Muscle layer of colon (tissue), 2 donors: Measurements from ENCODE around the gene GNG13.
"Not testable (repeated sequence)": the region's sequence is repeated elsewhere in the genome, so short reads cannot be mapped to it uniquely, and the experiment has no call there.

Source experiments
- H3K27ac ChIP-seq: one replicate; pipeline ENCODE4 v1.7.0; 2013; ENCODE audit warnings: low read depth, mild to moderate bottlenecking, low read length, moderate library complexity
- H3K27me3 ChIP-seq, 2 donors: one replicate each; pipeline ENCODE4 v1.7.0; 2013; ENCODE audit warnings: low read length in 2 of 2, mild to moderate bottlenecking in 2 of 2; ENCODE audit not compliant: insufficient read depth in 2 of 2, control insufficient read depth in 1 of 2
- H3K36me3 ChIP-seq: one replicate; pipeline ENCODE4 v1.7.0; 2013; ENCODE audit warnings: mild to moderate bottlenecking, low read length; ENCODE audit not compliant: insufficient read depth
- H3K4me1 ChIP-seq: one replicate; pipeline ENCODE4 v1.7.0; 2013; ENCODE audit warnings: mild to moderate bottlenecking, low read length; ENCODE audit not compliant: insufficient read depth
- H3K4me3 ChIP-seq, 2 donors: one replicate each; pipeline ENCODE4 v1.7.0; 2013; ENCODE audit warnings: low read length in 2 of 2, low read depth in 1 of 2, mild to moderate bottlenecking in 1 of 2, moderate library complexity in 1 of 2
- H3K9ac ChIP-seq: one replicate; pipeline ENCODE4 v1.7.0; 2013; ENCODE audit warnings: low read length
- H3K9me3 ChIP-seq: one replicate; pipeline ENCODE4 v1.7.0; 2013; ENCODE audit warnings: mild to moderate bottlenecking, low read length
- donor health status: abdominal sarcoma.
- donor health status: Adenocarcinoma of cecum.

Gene GNG13

DNA sequence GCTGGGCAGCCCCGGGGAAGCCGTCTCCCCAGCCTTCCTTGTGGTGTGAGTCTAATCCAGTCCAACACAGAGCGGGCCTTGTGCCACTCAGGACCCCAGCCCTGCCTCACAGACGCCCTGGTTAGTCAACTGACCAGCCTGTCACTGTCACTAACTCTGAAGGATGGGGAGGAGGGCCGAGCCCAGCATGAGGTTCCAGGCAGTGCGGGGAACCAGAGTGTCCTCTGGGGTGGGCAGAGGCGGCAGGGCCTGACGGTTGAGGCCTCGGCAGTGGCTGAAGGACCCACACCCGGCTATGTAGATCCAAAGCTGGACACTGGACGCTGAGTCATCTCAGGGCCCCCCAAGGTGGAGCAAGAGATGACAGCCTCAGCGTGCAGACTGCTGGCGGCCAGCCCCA is 21.0 kb downstream of the GNG13 start:
- peaks cover 0 to 63% of the 10 kb centered on the region in 2 donors for H3K27me3 ChIP-seq
- no peak overlapping the region for H3K4me3 ChIP-seq
- H3K9ac ChIP-seq: no peak overlapping the region
- H3K4me1 ChIP-seq: no peaks in the 10 kb centered on the region
- H3K27ac ChIP-seq: no peak overlapping the region
- no peaks in the 10 kb centered on the region for H3K36me3 ChIP-seq
- no peaks in the 10 kb centered on the region for H3K9me3 ChIP-seq

DNA sequence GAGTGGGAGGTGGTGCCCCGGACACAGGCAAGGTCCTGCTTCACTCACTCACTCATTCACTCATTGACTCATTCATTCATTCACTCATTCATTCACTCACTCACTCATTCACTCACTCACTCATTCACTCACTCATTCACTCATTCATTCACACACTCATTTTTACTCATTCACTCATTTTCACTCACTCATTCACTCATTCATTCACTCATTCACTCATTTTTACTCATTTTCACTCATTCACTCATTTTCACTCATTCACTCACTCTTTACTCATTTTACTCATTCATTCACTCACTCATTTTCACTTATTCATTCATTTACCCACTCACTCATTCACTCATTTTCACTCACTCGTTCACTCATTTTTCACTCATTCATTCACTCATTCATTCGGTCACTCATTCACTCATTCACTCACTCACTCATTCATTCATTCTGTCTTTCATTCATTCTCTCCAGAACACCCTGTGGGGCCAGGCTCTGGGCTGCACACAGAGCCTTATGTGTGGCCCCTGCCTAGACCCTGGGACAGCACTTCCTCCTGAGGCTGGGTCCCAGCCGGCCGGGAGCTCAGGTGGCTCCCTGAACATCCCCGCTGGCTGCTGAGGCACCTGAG is 21.5 kb downstream of the GNG13 start:
- H3K9me3 ChIP-seq: no peaks in the 10 kb centered on the region
- H3K4me1 ChIP-seq: no peaks in the 10 kb centered on the region
- no peak overlapping the region for H3K9ac ChIP-seq
- H3K27ac ChIP-seq: no peak overlapping the region
- peaks cover 0 to 68% of the 10 kb centered on the region in 2 donors for H3K27me3 ChIP-seq
- no peak overlapping the region for H3K4me3 ChIP-seq
- no peaks in the 10 kb centered on the region for H3K36me3 ChIP-seq

DNA sequence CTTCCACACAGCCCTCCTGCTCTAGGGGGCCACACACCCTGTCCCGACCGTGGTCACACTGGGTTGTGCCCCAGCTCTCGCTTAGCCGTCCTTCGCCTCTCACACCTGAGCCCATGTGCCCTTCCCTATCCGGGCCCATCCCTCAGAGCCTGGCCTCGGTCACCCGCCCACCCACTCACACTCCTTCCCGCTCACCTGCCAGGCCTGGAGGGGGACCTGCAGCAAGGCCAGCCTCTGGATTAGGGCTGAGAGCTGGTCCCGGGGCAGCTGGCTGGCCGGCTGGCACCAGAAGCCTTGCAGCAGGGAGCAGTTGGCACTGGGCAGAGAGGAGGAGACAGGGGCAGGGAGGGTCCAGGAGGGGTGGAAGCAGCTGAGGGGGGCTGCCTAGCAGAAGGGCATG is 22.1 kb downstream of the GNG13 start:
- Histone ChIP-seq H3K9ac (no peak overlapping the region), H3K9me3 (no peaks in the 10 kb centered on the region), H3K27ac (no peak overlapping the region), H3K4me1 (no peaks in the 10 kb centered on the region), H3K4me3 (no peak overlapping the region), H3K36me3 (no peaks in the 10 kb centered on the region), H3K27me3 (peaks cover 0 to 64% of the 10 kb centered on the region in 2 donors)

DNA sequence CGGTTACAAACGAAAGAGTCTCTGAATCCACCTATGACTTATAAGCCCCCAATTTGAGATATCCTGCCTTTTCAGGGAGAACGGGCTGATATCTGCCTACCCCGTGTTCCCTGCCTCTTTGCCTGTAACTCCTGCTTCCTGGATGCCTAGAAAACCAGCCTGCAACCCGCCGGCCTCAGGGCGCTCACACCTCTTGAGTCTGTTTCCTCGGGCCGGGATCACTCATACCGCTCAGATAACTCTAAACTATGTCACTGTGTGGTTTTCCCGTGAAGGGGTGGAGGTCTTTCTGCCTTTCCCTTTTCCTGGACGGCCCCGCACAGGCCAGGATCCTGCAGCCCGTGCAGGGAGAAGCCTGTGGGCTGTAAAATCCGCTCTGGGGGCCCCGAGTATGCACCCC is 22.7 kb downstream of the GNG13 start:
- no peaks in the 10 kb centered on the region for H3K4me1 ChIP-seq
- H3K9ac ChIP-seq: no peak overlapping the region
- H3K27me3 ChIP-seq: peaks cover 0 to 58% of the 10 kb centered on the region in 2 donors
- H3K27ac ChIP-seq: no peak overlapping the region
- no peaks in the 10 kb centered on the region for H3K9me3 ChIP-seq
- H3K4me3 ChIP-seq: no peak overlapping the region
- H3K36me3 ChIP-seq: no peaks in the 10 kb centered on the region

DNA sequence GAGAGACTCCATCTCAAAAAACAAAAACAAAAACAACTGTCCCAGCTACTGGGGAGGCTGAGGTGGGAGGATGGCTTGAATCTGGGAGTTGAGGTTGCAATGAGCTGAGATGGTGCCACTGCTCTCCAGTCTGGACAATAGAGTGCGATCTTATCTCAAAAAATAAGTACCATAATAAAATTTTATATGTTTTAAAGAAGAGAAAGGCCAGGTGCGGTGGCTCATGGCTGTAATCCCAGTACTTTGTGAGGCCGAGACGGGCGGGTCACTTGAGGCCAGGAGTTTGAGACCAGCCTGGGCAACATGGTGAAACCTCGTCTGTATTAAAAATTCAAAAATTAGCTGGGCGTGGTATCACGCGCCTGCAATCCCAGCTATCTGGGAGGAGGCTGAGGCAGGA is 23.7 kb downstream of the GNG13 start:
- Histone ChIP-seq H3K4me3 (no peak overlapping the region), H3K27me3 (peaks cover 0 to 48% of the 10 kb centered on the region in 2 donors)

DNA sequence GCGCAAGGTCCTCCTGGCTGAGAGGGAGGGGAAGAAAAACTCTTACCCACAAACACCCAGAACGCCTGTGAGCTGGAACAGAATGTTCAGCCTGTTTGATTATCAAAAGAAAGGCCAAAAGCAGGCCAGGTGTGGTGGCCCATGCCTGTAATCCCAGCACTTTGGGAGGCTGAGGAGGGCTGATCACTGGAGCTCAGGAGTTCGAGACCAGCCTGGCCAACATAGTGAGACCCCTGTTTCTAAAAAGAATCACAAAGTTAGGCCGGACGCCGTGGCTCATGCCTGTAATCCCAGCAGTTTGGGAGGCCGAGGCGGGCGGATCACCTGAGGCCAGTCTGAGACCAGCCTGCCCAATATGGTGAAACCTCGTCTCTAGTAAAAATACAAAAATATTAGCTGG is 24.2 kb downstream of the GNG13 start:
- H3K9me3 ChIP-seq, H3K9ac ChIP-seq, H3K27ac ChIP-seq, H3K4me3 ChIP-seq, H3K36me3 ChIP-seq, H3K4me1 ChIP-seq: not testable (repeated sequence)
- peaks cover 0 to 43% of the 10 kb centered on the region in 2 donors for H3K27me3 ChIP-seq

More for the DNA sequence above, 23.7 kb downstream of the GNG13 start:
- Histone ChIP-seq H3K4me1 (no peaks in the 10 kb centered on the region), H3K36me3 (no peaks in the 10 kb centered on the region), H3K27ac (no peak overlapping the region), H3K9ac (no peak overlapping the region), H3K9me3 (no peaks in the 10 kb centered on the region)

DNA sequence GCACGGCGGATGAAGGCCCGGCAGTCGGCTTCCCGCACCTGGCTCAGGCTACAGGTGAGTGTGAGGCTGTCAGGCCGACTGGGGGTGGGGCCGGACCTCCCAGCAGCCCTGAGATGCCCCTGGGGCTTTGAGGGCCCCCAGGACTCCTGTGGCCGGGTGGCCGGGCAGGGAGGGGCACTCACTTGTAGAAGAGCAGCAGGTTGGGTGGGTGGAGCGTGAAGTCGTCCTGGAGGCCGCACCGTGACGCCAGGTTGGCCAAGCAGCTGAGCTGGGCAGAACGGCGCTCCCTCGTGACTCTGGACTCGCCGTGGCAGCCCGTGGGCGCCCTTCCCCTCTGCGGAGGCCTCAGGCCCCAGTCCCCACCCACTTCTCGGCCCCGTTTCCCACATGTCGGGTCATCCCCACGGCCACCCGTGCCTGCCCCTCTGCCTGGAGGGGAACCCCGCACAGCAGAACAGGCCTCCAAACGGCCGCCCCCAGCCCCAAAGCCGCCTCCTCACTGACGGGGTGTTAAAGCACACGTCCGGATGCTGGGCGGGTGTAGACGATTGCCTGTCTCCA is 25.2 kb downstream of the GNG13 start:
- Histone ChIP-seq H3K4me3 (no peak overlapping the region), H3K9me3 (no peaks in the 10 kb centered on the region), H3K9ac (no peak overlapping the region), H3K36me3 (no peaks in the 10 kb centered on the region), H3K27me3 (peaks cover 0 to 41% of the 10 kb centered on the region in 2 donors), H3K4me1 (no peaks in the 10 kb centered on the region), H3K27ac (no peak overlapping the region)

DNA sequence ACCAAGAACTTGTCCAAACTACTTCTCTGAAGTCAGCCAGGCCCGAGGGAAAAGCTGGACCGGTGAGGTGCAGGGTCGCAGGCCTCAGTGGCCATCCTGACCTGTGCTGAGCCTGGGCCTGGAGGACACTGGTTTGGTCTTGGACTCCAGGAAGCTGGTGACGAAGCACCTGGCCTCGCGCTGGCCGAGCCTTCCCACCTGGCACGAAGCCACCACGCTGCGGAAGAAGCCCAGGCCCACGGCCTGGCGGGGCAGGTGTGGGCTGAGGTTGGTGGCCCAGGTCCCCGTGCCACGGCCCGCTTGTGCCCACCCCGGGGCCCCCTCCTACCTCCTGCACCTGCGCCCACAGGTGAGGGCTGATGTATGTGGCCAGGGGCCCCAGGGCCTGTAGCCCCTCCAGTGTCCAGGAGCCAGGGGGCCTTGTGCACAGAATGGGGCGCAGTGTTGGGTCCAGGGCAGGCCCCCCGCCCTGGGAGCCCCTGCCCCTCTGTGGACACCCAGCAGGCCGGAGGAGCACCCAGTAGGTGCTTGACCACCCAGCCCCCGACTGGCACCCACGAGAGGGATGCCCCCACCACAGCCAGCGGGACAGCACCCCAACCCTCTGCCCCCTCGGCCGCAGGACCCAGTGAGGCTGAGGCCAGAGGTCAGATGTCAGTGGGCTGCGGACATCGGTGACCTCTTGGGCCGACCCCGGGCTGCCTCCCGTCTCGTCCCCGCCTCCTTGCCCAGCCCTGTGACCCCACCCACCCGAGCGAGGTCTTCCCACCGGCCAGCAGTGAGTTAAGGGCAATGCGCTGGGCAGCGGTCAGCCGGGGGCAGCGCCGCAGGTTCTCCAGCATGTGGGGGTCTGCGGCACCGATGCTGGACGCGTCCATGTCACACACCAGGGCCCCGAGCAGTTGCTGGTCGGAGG is 26.2 kb downstream of the GNG13 start:
- H3K4me1 ChIP-seq: no peaks in the 10 kb centered on the region
- no peaks in the 10 kb centered on the region for H3K36me3 ChIP-seq
- no peak overlapping the region for H3K4me3 ChIP-seq
- no peaks in the 10 kb centered on the region for H3K9me3 ChIP-seq
- H3K27me3 ChIP-seq: peaks cover 0 to 38% of the 10 kb centered on the region in 2 donors
- H3K27ac ChIP-seq: no peak overlapping the region
- no peak overlapping the region for H3K9ac ChIP-seq

DNA sequence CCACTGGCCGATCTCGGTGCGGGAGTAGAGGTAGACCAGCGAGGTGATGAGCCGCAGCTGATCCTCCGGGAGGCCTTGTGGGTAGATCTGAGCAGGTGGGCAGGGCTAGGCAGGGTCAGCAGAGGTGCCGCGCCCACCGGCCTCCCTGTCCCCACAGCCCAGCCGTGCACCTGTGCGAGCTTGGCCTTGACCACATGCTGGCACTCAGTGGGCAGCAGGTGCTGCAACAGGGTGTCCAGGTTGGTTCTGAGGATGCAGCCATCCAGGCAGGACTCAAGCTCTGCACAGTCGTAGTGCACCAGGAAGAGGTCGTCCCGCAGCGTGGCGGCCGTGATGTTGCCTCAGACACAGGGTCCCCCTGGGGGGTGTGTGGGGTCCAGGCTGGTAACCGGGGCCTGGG is 27.6 kb downstream of the GNG13 start:
- peaks cover 0 to 31% of the 10 kb centered on the region in 2 donors for H3K27me3 ChIP-seq
- no peak overlapping the region for H3K4me3 ChIP-seq
- no peaks in the 10 kb centered on the region for H3K9me3 ChIP-seq
- no peak overlapping the region for H3K9ac ChIP-seq
- no peak overlapping the region for H3K27ac ChIP-seq
- H3K4me1 ChIP-seq: no peaks in the 10 kb centered on the region
- no peaks in the 10 kb centered on the region for H3K36me3 ChIP-seq

DNA sequence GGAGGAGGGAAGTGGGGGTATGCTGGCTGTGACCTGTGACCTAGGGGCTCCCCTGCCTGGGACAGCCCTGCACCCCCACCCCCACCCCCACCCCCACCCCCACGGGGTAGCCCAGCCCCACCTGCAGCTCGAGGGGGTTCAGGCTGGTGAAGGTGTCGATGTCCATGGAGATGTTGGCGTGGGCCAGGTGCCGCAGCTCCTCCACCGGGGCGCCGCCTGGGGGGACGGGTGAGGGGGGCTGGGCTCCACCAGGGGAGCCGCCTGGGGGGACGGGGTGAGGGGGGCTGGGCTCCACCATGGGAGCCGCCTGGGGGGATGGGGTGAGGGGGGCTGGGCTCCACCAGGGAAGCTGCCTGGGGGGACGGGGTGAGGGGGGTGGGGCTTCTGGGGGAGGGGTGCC is 30.1 kb downstream of the GNG13 start:
- Histone ChIP-seq H3K36me3 (no peaks in the 10 kb centered on the region), H3K4me1 (no peaks in the 10 kb centered on the region), H3K9me3 (no peaks in the 10 kb centered on the region), H3K27me3 (peaks cover 0 to 23% of the 10 kb centered on the region in 2 donors), H3K4me3 (no peak overlapping the region), H3K27ac (no peak overlapping the region), H3K9ac (no peak overlapping the region)

DNA sequence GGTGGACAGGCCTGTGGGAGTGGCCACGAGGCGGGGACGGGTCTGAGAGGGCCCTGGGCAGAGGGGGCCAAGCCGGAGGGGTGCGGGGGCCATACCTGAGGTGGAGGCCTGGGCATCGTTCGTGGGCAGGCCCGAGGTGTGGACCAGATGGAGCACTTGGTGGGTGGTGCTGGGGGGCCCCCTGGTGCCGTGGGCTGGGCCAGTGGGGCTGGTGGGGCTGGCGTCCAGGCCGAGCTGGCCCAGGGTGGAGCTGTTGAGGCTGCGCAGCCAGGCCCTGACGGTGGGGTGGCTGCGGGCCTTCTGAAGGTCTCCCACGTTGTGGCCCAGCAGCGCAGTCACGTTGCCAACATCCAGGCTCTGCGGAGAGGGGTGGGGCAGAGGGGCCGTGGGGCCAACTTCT is 30.6 kb downstream of the GNG13 start:
- Histone ChIP-seq H3K36me3 (no peaks in the 10 kb centered on the region), H3K9me3 (no peaks in the 10 kb centered on the region), H3K27ac (no peak overlapping the region), H3K27me3 (peaks cover 0 to 18% of the 10 kb centered on the region in 2 donors), H3K9ac (no peak overlapping the region), H3K4me3 (no peak overlapping the region), H3K4me1 (no peaks in the 10 kb centered on the region)
